Lower leg skin (tissue), 4 donors: ENCODE measurements around the gene UBTD1. TPM values are rescaled to one million over a fixed set of nuclear protein-coding genes. Genes with fewer than 3 reads are reported as not detected.
A peak's percentile ranks its signal among the peaks of the same experiment; 100 is the strongest.

Experiments
- DNase-seq, 2 donors: peaks; one replicate each; pipeline ENCODE4 v3.0.0-alpha.2; 2019; ENCODE audit warnings: low spot score in 2 of 2
- H3K4me3 ChIP-seq: fragments of 200-600 bp; sonication (generic); 2 replicates; pipeline ENCODE4 v1.5.1; 2017; ENCODE audit warnings: mild to moderate bottlenecking, low read depth; ENCODE audit not compliant: poor library complexity, severe bottlenecking
- CTCF ChIP-seq, 3 donors: fragments of 450-650 bp; IDR thresholded peaks; one replicate each; pipeline ENCODE4 v1.5.1; 2016; ENCODE audit warnings: antibody characterized with exemption in 3 of 3, mild to moderate bottlenecking in 3 of 3, moderate library complexity in 2 of 3
- POLR2A ChIP-seq, 2 donors: fragments of 450-650 bp; IDR thresholded peaks; one replicate each; pipeline ENCODE4 v1.6.1; 2016 to 2017; ENCODE audit warnings: antibody characterized with exemption in 2 of 2, mild to moderate bottlenecking in 1 of 2, moderate library complexity in 1 of 2
- WGBS, 2 donors: methylation state at CpG; one replicate each; pipeline ENCODE4 v1.1.5; 2018; 5-methylcytosine and 5-hydroxymethylcytosine counted together
- intact Hi-C: fragments of 100-400 bp; cut with DNase I; formaldehyde crosslinking; loops from one replicate; pipeline ENCODE4 v1.15.0; 2023; ENCODE audit warnings: low total_unique reads
- total RNA-seq, 4 donors: library from RNA; depleted of rRNA; stranded (reverse); fragments of >200 nt; gene quantifications; one replicate each; pipeline ENCODE4 v1.1.0, GENCODE V29; 2016

The UBTD1 gene
- total RNA-seq, 4 donors from 2014 or later, result 42.7 to 60.6 (median 59.6) TPM

- 44 to 70% methylated on average over 3 of the region's 3 CpGs for WGBS, 2 donors
- intact Hi-C loops, result no loop called here
Measured at GRCh38 chr10:97483506-97483905, 15.2 kb upstream of the UBTD1 start.

GRCh38 chr10:97483921-97484320, 14.8 kb upstream of the UBTD1 start:
- TF ChIP-seq POLR2A (IDR thresholded peaks at IDR 0.05), result no peak
- no peak for TF ChIP-seq CTCF (IDR thresholded peaks at IDR 0.05)
- 91 to 100% methylated on average over 1 of the region's 1 CpG for WGBS, 2 donors
- intact Hi-C loops, result no loop called here
- no peak overlapping the region for H3K4me3 ChIP-seq
- DNase-seq, result no peak

More at GRCh38 chr10:97483506-97483905, 15.2 kb upstream of the UBTD1 start:
- TF ChIP-seq POLR2A (IDR thresholded peaks at IDR 0.05) (no peak), CTCF (IDR thresholded peaks at IDR 0.05) (no peak)
- no peak for DNase-seq
- H3K4me3 ChIP-seq, result no peak overlapping the region

- intact Hi-C loops, result no loop called here
- H3K4me3 ChIP-seq, result no peak overlapping the region
- TF ChIP-seq CTCF (IDR thresholded peaks at IDR 0.05) (no peak), POLR2A (IDR thresholded peaks at IDR 0.05) (no peak)
- DNase-seq, result no peak
- 90 to 92% methylated on average over 4 of the region's 4 CpGs for WGBS, 2 donors
Measured at GRCh38 chr10:97485647-97486281, 13.0 kb upstream of the UBTD1 start.

GRCh38 chr10:97490592-97490991, 8.1 kb upstream of the UBTD1 start:
- TF ChIP-seq POLR2A (IDR thresholded peaks at IDR 0.05) (no peak), CTCF (IDR thresholded peaks at IDR 0.05) (no peak)
- peak in 1 of 2 donors; percentile 37 for DNase-seq
- intact Hi-C loops, result no loop called here
- no peak overlapping the region for H3K4me3 ChIP-seq
- WGBS, 2 donors, result 49 to 61% methylated on average over 2 of the region's 2 CpGs

GRCh38 chr10:97494151-97494550, 4.6 kb upstream of the UBTD1 start:
- no peak overlapping the region for H3K4me3 ChIP-seq
- 28 to 33% methylated on average over 2 of the region's 2 CpGs for WGBS, 2 donors
- intact Hi-C loops, result no loop called here
- TF ChIP-seq POLR2A (IDR thresholded peaks at IDR 0.05) (no peak), CTCF (IDR thresholded peaks at IDR 0.05) (no peak)
- no peak for DNase-seq
